ENCODE data around the gene KAT14.
"Not testable (repeated sequence)": the region's sequence is repeated elsewhere in the genome, so short reads cannot be mapped to it uniquely, and the experiment has no call there.

KAT14 gene

GRCh38 chr20:18180366-18180765 lies 42.7 kb downstream of the KAT14 start:
- H3K4me3 Mint-ChIP-seq; H3K4me1 Mint-ChIP-seq (ENCODE audit: low read depth); H3K27me3 Mint-ChIP-seq (ENCODE audit: low read depth); H3K9me3 Mint-ChIP-seq; H3K27ac Mint-ChIP-seq: not testable (repeated sequence)
- peaks cover 53% of the 10 kb centered on the region for H3K36me3 Mint-ChIP-seq (ENCODE audit: low read depth)

GRCh38 chr20:18180815-18181214 lies 43.2 kb downstream of the KAT14 start:
- peaks cover 7% of the 10 kb centered on the region for H3K9me3 Mint-ChIP-seq
- peaks cover 55% of the 10 kb centered on the region for H3K36me3 Mint-ChIP-seq (ENCODE audit: low read depth)
- H3K27me3 Mint-ChIP-seq (ENCODE audit: low read depth), result no peaks in the 10 kb centered on the region
- H3K27ac Mint-ChIP-seq, result no peak overlapping the region
- no peak overlapping the region for H3K4me3 Mint-ChIP-seq
- H3K4me1 Mint-ChIP-seq (ENCODE audit: low read depth), result no peaks in the 10 kb centered on the region

- no peaks in the 10 kb centered on the region for H3K27me3 Mint-ChIP-seq (ENCODE audit: low read depth)
- no peaks in the 10 kb centered on the region for H3K9me3 Mint-ChIP-seq
- H3K27ac Mint-ChIP-seq, result no peak overlapping the region
- peaks cover 8% of the 10 kb centered on the region for H3K4me1 Mint-ChIP-seq (ENCODE audit: low read depth)
- H3K4me3 Mint-ChIP-seq, result no peak overlapping the region
- H3K36me3 Mint-ChIP-seq (ENCODE audit: low read depth), result peaks cover 23% of the 10 kb centered on the region
Measured at GRCh38 chr20:18187020-18187419, 49.4 kb downstream of the KAT14 start.

GRCh38 chr20:18188434-18188833 lies 50.8 kb downstream of the KAT14 start:
- no peak overlapping the region for H3K27ac Mint-ChIP-seq
- H3K9me3 Mint-ChIP-seq, result no peaks in the 10 kb centered on the region
- H3K4me3 Mint-ChIP-seq, result no peak overlapping the region
- H3K27me3 Mint-ChIP-seq (ENCODE audit: low read depth), result no peaks in the 10 kb centered on the region
- H3K4me1 Mint-ChIP-seq (ENCODE audit: low read depth), result peaks cover 8% of the 10 kb centered on the region
- H3K36me3 Mint-ChIP-seq (ENCODE audit: low read depth), result peaks cover 13% of the 10 kb centered on the region

GRCh38 chr20:18190338-18191233 lies 52.9 kb downstream of the KAT14 start:
- no peak overlapping the region for H3K27ac Mint-ChIP-seq
- H3K4me3 Mint-ChIP-seq, result no peak overlapping the region
- H3K9me3 Mint-ChIP-seq, result no peaks in the 10 kb centered on the region
- peaks cover 8% of the 10 kb centered on the region for H3K4me1 Mint-ChIP-seq (ENCODE audit: low read depth)
- peaks cover 6% of the 10 kb centered on the region for H3K36me3 Mint-ChIP-seq (ENCODE audit: low read depth)
- H3K27me3 Mint-ChIP-seq (ENCODE audit: low read depth), result no peaks in the 10 kb centered on the region

GRCh38 chr20:18191306-18191705 lies 53.6 kb downstream of the KAT14 start:
- Mint-ChIP-seq H3K36me3 (ENCODE audit: low read depth) (peaks cover 2% of the 10 kb centered on the region), H3K27ac (no peak overlapping the region), H3K9me3 (no peaks in the 10 kb centered on the region), H3K4me3 (no peak overlapping the region), H3K4me1 (ENCODE audit: low read depth) (peaks cover 8% of the 10 kb centered on the region), H3K27me3 (ENCODE audit: low read depth) (no peaks in the 10 kb centered on the region)

- H3K27me3 Mint-ChIP-seq (ENCODE audit: low read depth); H3K27ac Mint-ChIP-seq; H3K9me3 Mint-ChIP-seq; H3K4me3 Mint-ChIP-seq; H3K4me1 Mint-ChIP-seq (ENCODE audit: low read depth); H3K36me3 Mint-ChIP-seq (ENCODE audit: low read depth): not testable (repeated sequence)
Measured at GRCh38 chr20:18194461-18194860, 56.8 kb downstream of the KAT14 start.

- Mint-ChIP-seq H3K4me1 (ENCODE audit: low read depth) (no peaks in the 10 kb centered on the region), H3K27me3 (ENCODE audit: low read depth) (no peaks in the 10 kb centered on the region), H3K36me3 (ENCODE audit: low read depth) (peaks cover 2% of the 10 kb centered on the region), H3K4me3 (no peak overlapping the region), H3K27ac (no peak overlapping the region), H3K9me3 (no peaks in the 10 kb centered on the region)
Measured at GRCh38 chr20:18195931-18196330, 58.3 kb downstream of the KAT14 start.

GRCh38 chr20:18197382-18198070 lies 59.9 kb downstream of the KAT14 start:
- Mint-ChIP-seq H3K27ac (no peak overlapping the region), H3K4me1 (ENCODE audit: low read depth) (no peaks in the 10 kb centered on the region), H3K27me3 (ENCODE audit: low read depth) (peaks cover 9% of the 10 kb centered on the region), H3K9me3 (peaks cover 5% of the 10 kb centered on the region), H3K36me3 (ENCODE audit: low read depth) (no peaks in the 10 kb centered on the region), H3K4me3 (no peak overlapping the region)

GRCh38 chr20:18202966-18203365 lies 65.3 kb downstream of the KAT14 start:
- H3K4me1 Mint-ChIP-seq (ENCODE audit: low read depth), result no peaks in the 10 kb centered on the region
- H3K4me3 Mint-ChIP-seq, result no peak overlapping the region
- no peaks in the 10 kb centered on the region for H3K36me3 Mint-ChIP-seq (ENCODE audit: low read depth)
- no peak overlapping the region for H3K27ac Mint-ChIP-seq
- peaks cover 9% of the 10 kb centered on the region for H3K27me3 Mint-ChIP-seq (ENCODE audit: low read depth)
- peaks cover 5% of the 10 kb centered on the region for H3K9me3 Mint-ChIP-seq

- H3K36me3 Mint-ChIP-seq (ENCODE audit: low read depth); H3K27me3 Mint-ChIP-seq (ENCODE audit: low read depth); H3K27ac Mint-ChIP-seq; H3K4me1 Mint-ChIP-seq (ENCODE audit: low read depth); H3K4me3 Mint-ChIP-seq; H3K9me3 Mint-ChIP-seq: not testable (repeated sequence)
Measured at GRCh38 chr20:18203700-18204099, 66.0 kb downstream of the KAT14 start.

- Mint-ChIP-seq H3K27me3 (ENCODE audit: low read depth) (no peaks in the 10 kb centered on the region), H3K4me1 (ENCODE audit: low read depth) (no peaks in the 10 kb centered on the region), H3K4me3 (no peak overlapping the region), H3K36me3 (ENCODE audit: low read depth) (no peaks in the 10 kb centered on the region), H3K9me3 (no peaks in the 10 kb centered on the region), H3K27ac (no peak overlapping the region)
Measured at GRCh38 chr20:18213002-18213401, 75.3 kb downstream of the KAT14 start.

GRCh38 chr20:18215566-18215965 lies 77.9 kb downstream of the KAT14 start:
- no peak overlapping the region for H3K27ac Mint-ChIP-seq
- no peaks in the 10 kb centered on the region for H3K27me3 Mint-ChIP-seq (ENCODE audit: low read depth)
- no peak overlapping the region for H3K4me3 Mint-ChIP-seq
- no peaks in the 10 kb centered on the region for H3K9me3 Mint-ChIP-seq
- no peaks in the 10 kb centered on the region for H3K4me1 Mint-ChIP-seq (ENCODE audit: low read depth)
- H3K36me3 Mint-ChIP-seq (ENCODE audit: low read depth), result no peaks in the 10 kb centered on the region

- Mint-ChIP-seq H3K9me3 (no peaks in the 10 kb centered on the region), H3K27me3 (ENCODE audit: low read depth) (no peaks in the 10 kb centered on the region), H3K27ac (no peak overlapping the region), H3K4me3 (no peak overlapping the region), H3K4me1 (ENCODE audit: low read depth) (no peaks in the 10 kb centered on the region), H3K36me3 (ENCODE audit: low read depth) (no peaks in the 10 kb centered on the region)
Measured at GRCh38 chr20:18218280-18218679, 80.6 kb downstream of the KAT14 start.

- no peak overlapping the region for H3K4me3 Mint-ChIP-seq
- H3K4me1 Mint-ChIP-seq (ENCODE audit: low read depth), result no peaks in the 10 kb centered on the region
- no peaks in the 10 kb centered on the region for H3K9me3 Mint-ChIP-seq
- no peak overlapping the region for H3K27ac Mint-ChIP-seq
- H3K27me3 Mint-ChIP-seq (ENCODE audit: low read depth), result no peaks in the 10 kb centered on the region
- no peaks in the 10 kb centered on the region for H3K36me3 Mint-ChIP-seq (ENCODE audit: low read depth)
Measured at GRCh38 chr20:18223409-18223808, 85.7 kb downstream of the KAT14 start.

All from T-helper 1 cell treated with Interleukin-12 subunit alpha and Interleukin-12 subunit beta and Interleukin-4 antibody, amounts not matched to agents 30 μg/mL and 1 μg/mL, for 36 hours (primary cell).